Activated naive CD4-positive, alpha-beta T cell treated with anti-CD3 and anti-CD28 coated beads, Interleukin-2, amount 50 U/mL, for 16 hours (primary cell): Measurements from ENCODE around the gene PIK3CA.
"Not testable (repeated sequence)": the region's sequence is repeated elsewhere in the genome, so short reads cannot be mapped to it uniquely, and the experiment has no call there.

Experiments
- DNase-seq: peaks from one replicate; pipeline ENCODE4 v3.0.0-alpha.2; 2020

PIK3CA gene

DNA sequence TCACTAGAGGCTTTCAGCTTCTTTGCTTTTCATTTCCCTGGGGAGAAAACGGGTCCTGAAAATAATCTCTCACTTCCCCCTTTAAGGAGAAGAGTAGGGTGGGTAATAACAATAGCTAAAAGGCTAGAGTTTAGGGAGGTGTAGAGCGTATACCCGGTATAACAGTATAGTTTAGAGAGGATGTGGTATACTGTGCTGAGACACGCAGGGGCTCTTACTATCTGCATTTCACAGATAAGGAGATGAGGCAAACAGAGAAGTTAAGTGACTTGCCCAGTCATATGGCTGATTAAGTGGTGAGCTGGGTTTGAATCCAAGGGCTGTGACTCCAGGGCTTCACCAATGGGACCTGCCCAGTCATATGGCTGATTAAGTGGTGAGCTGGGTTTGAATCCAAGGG, 117.7 kb downstream of the PIK3CA start:
- no peak for DNase-seq

DNA sequence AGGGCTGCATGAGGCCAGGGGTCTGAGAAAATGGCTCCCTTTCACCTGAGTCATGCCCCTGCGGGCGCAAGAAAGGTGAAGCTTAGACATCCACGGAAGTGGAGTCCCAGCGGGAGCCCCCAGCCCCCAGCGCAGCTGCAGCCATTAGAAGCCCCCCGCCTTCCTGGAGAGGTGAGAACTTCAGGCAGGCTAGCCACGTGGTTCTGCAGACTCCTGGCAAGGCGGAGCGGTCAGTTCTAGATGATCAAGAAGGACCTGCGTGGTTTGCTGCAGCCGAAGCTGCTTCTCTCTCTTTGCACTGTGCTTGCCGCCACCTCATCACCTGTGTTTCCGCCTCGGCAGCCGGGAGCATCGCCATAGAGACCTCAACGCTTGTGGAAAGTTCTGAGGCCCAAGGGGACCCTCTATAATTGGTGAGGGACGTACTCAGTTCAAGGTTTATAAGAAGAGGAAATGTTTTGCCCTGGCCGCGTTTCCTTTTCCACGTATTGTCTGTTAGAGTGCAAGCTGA, 118.6 kb downstream of the PIK3CA start:
- no peak for DNase-seq

GRCh38 chr3:179268400-179269051, 120.4 kb downstream of the PIK3CA start:
- DNase-seq: no peak

GRCh38 chr3:179269152-179269707, 121.1 kb downstream of the PIK3CA start:
- DNase-seq: no peak

- DNase-seq: no peak
These were observed 124.2 kb downstream of the PIK3CA start for GRCh38 chr3:179272385-179272784.

- not testable (repeated sequence) for DNase-seq
These were observed 126.3 kb downstream of the PIK3CA start for GRCh38 chr3:179274434-179274833.

DNA sequence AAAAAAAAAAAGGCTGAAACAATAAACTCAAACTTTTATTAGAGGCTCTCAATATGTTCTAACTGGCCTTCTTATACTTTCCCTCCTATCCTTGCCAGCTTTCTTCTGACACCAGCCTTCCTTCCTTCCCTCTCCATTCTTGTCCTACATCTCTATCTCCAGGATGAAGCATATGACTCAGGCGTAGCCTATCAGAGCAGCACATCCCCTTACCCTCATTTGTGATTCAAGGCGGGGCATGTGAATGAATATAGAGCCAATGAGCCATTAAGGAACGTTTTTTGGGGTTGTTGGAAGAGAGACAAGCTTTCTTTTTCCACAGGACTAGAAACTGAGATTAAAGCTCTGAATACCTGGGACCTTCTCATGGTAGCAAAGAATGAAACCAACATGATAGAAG, 127.8 kb downstream of the PIK3CA start:
- no peak for DNase-seq

- DNase-seq: no peak
These were observed 128.6 kb downstream of the PIK3CA start for GRCh38 chr3:179276743-179277142.

DNA sequence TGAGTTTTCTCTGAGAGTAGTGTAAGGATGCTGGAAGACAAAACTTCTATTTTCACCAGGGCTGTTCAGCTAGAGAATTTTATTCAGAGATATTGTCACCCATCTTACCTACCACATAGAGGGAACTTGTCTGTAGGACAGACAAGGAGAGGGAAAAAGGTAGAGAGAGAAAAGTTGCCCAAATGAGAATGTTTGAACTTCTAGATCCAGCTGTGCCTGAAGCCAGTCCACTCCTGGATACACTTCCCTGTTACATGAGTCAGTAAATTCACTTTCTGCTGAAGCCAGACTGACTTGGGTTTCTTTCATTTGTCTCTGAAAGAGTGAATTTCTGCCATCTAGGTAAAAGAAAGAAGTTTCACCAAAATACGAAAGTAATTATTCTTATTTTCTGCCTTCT, 130.0 kb downstream of the PIK3CA start:
- DNase-seq: no peak

DNA sequence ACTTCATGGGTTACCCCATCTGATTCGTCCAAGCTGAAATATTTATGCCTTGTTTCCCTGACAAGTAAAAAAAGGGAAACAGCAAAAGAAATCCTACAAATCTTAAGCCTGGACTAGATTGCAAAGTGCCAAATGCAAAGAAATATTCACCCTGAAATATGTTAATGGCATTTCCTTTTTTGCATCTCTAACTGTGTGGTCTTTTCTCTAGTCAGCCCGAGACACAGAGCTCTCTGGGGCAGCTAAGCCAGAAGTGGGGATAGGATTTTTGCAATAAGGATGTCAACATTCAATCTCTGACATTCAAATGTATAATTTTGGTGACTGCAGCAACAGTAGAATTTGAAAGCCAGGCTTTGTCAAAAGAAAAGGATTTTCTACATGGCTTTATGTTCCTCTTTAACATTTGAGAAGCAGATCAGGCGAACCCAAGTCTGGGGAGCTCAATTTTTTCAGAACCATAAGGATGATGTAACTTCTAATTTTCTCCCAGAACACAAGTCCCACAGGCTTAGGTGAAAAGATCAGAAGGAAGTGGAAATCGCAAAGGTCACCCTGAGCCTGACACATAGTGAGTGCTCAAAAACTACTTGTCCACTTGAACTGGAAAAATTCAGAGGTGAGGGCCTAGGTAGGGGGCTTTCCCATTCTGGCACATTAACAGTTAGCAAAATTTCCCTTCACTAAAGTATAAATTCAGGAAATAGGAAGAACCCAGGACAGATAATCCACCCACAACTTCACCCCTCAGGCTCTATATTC, 131.0 kb downstream of the PIK3CA start:
- DNase-seq: no peak

GRCh38 chr3:179279837-179280236, 131.7 kb downstream of the PIK3CA start:
- DNase-seq: no peak

GRCh38 chr3:179281825-179282224, 133.7 kb downstream of the PIK3CA start:
- no peak for DNase-seq

- no peak for DNase-seq
These were observed 138.2 kb downstream of the PIK3CA start for GRCh38 chr3:179286331-179286730.

DNA sequence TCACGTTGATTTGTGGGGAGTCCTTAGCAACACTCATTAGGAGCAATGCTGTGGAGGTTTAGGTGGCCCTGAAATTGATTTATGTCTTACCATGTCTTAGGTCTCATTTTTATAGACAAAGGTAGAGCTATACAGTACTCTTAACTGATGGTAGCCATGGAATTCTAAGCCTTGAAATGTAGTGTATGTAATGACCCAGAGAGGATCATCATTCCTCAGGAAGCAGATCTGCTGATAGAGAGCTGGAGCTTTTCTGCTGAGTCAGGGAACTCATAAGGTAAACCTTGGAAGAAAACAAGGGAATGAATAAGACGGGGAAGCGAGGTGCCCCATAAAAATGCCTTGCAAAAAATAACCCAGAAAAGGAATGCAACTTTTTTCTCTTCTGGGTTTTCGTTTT, 140.7 kb downstream of the PIK3CA start:
- no peak for DNase-seq

DNA sequence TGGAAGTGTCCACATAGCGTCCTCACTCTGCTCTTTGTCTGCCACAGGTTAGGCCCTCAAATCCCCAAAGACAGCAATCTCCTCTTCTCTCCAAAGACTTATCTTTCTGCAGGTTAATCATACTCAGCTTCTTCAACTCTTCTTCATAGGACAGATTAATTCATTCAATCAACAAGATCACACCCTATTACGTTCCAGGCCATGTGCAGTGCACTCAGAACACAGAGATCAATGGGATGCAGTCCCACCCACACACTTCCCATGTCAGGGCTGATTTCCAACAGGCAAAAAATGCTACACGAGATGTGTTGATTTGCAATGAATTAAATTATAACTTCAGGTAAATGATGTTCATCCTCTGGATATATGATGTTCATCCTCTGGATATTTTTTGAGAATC, 141.1 kb downstream of the PIK3CA start:
- DNase-seq: no peak
